ENCODE data around the gene MED8. TPM values are rescaled to one million over a fixed set of nuclear protein-coding genes. Genes with fewer than 3 reads are reported as not detected.

The MED8 gene
- total and polyA plus RNA-seq, 2 of the 8 experiments (the other 6 are each of a cell fraction or from before 2014, with no cell fraction given): 7.0 to 20.6 TPM

DNA sequence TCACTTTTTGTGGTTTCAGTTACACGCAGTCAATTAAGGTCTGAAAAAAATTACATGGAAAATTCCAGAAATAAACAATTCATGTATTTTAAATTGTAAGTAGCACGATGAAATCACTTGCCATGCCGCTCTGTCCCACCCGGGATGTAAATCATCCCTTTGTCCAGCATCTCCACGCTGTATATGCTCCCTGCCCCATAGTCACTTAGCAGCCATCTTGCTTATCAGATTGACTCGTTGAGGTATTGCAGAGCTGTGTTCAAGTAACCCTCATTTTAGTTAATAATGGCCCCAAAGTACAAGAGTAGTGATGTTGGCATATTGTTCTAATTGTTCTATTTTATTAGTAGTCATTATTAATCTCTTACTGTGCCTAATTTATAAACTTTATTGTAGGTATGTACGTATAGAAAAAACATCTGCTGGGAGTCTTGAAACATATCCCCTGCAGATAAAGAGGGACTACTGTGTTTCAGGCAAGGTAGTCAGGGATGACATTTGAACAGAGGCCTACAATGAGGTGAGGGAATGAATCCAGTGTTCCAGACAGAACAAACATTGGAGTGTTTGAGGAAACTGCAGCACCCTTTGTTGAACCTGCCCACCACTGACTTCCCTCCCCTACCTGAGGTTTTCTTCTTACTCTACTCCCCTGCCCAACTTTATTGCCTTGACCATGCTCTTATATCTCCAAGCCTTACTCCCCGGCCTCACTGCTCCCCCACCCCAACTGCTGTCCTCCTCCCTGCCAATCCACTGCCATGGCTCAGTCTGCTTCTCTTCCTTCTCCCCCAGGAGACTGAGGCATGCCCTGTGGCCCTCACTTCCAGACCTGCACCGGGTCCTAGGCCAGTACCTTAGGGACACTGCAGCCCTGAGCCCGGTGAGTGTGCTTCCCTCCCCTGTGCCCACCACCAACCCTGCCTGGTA lies 37.9 kb downstream of the MED8 start (continued):
- TF ChIP-seq HDAC6 (IDR thresholded peaks at IDR 0.05; ENCODE audit: low read depth, low read length) (no peak), SIX5 (IDR thresholded peaks at IDR 0.05; ENCODE audit: low read depth, low read length) (no peak), SUZ12 (IDR thresholded peaks at IDR 0.05; ENCODE audit: low read length) (no peak)
- TF ChIP-seq, protein P1, sequence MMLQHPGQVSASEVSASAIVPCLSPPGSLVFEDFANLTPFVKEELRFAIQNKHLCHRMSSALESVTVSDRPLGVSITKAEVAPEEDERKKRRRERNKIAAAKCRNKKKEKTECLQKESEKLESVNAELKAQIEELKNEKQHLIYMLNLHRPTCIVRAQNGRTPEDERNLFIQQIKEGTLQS (IDR thresholded peaks at IDR 0.05; ENCODE audit: insufficient read depth, low read depth, low read length): no peak

All from H1 (cell line).